Erythroblast (primary cell): ENCODE data around the gene FSD1.

ENCODE experiments used
- GATA1 ChIP-seq: IDR thresholded peaks from 2 replicates; pipeline ENCODE4 v1.6.1; 2011; ENCODE audit warnings: low read depth, mild to moderate bottlenecking, control low read depth, low read length, moderate library complexity
- POLR2A ChIP-seq: IDR thresholded peaks from 2 replicates; pipeline ENCODE4 v1.6.1; 2011; ENCODE audit warnings: mild to moderate bottlenecking, low read length

GRCh38 chr19:4256563-4256962, 47.8 kb upstream of the FSD1 start:
- TF ChIP-seq POLR2A, result no peak
- TF ChIP-seq GATA1, result no peak
